ENCODE results near the gene POLE3. TPM values are rescaled to one million over a fixed set of nuclear protein-coding genes. Genes with fewer than 3 reads are reported as not detected.

The POLE3 gene
- total RNA-seq, 4 donors from 2014 or later = 22.2 to 28.4 (median 26.0) TPM

- Histone ChIP-seq H3K4me1 (peaks cover 0 to 38% (median 7%) of the 10 kb centered on the region in 4 donors), H3K9me3 (no peaks in the 10 kb centered on the region), H3K4me3 (no peak overlapping the region), H3K27me3 (no peaks in the 10 kb centered on the region), H3K36me3 (peaks cover 0 to 43% (median 4%) of the 10 kb centered on the region in 3 donors), H3K27ac (peak overlapping the region in 1 of 4 donors; percentile 40)
- no peak for TF ChIP-seq CTCF (IDR thresholded peaks at IDR 0.05)
- TF ChIP-seq POLR2A (IDR thresholded peaks at IDR 0.05) = no peak
- no peak for TF ChIP-seq EP300 (IDR thresholded peaks at IDR 0.05)
- 95 to 97% methylated on average over 9 of the region's 9 CpGs for WGBS, 2 donors
- DNase-seq (ENCODE audit: low spot score in 2 of 2) = no peak
Observed at GRCh38 chr9:113395000-113395861, 15.2 kb downstream of the POLE3 start.

- H3K27me3 ChIP-seq = no peaks in the 10 kb centered on the region
- H3K4me1 ChIP-seq = peaks cover 0 to 18% (median 0%) of the 10 kb centered on the region in 4 donors
- peaks cover 0 to 63% (median 9%) of the 10 kb centered on the region in 3 donors for H3K36me3 ChIP-seq
- 42 to 61% methylated on average over 7 of the region's 7 CpGs for WGBS, 2 donors
- H3K9me3 ChIP-seq = no peaks in the 10 kb centered on the region
- DNase-seq (ENCODE audit: low spot score in 2 of 2) = no peak
- no peak overlapping the region for H3K4me3 ChIP-seq
- H3K27ac ChIP-seq = peak overlapping the region in 2 of 4 donors; percentile 28 to 43
- TF ChIP-seq POLR2A (IDR thresholded peaks at IDR 0.05) (no peak), EP300 (IDR thresholded peaks at IDR 0.05) (peak in 1 of 2 donors; percentile 34), CTCF (IDR thresholded peaks at IDR 0.05) (no peak)
Observed at GRCh38 chr9:113393281-113393680, 17.2 kb downstream of the POLE3 start.

GRCh38 chr9:113391917-113392316 is 18.6 kb downstream of the POLE3 start:
- 85 to 91% methylated on average over 7 of the region's 7 CpGs for WGBS, 2 donors
- Histone ChIP-seq H3K9me3 (no peaks in the 10 kb centered on the region), H3K27me3 (no peaks in the 10 kb centered on the region), H3K27ac (peak overlapping the region in 1 of 4 donors; percentile 54), H3K4me1 (peaks cover 0 to 8% (median 0%) of the 10 kb centered on the region in 4 donors), H3K4me3 (no peak overlapping the region), H3K36me3 (peaks cover 0 to 76% (median 9%) of the 10 kb centered on the region in 3 donors)
- no peak for DNase-seq (ENCODE audit: low spot score in 2 of 2)
- TF ChIP-seq POLR2A (IDR thresholded peaks at IDR 0.05) (no peak), EP300 (IDR thresholded peaks at IDR 0.05) (no peak), CTCF (IDR thresholded peaks at IDR 0.05) (no peak)

GRCh38 chr9:113390192-113390960 is 20.1 kb downstream of the POLE3 start:
- no peaks in the 10 kb centered on the region for H3K9me3 ChIP-seq
- no peak overlapping the region for H3K4me3 ChIP-seq
- DNase-seq (ENCODE audit: low spot score in 2 of 2) = no peak
- WGBS, 2 donors = 90 to 97% methylated on average over 15 to 17 of the region's 17 CpGs
- no peak overlapping the region for H3K27ac ChIP-seq
- no peaks in the 10 kb centered on the region for H3K27me3 ChIP-seq
- TF ChIP-seq POLR2A (IDR thresholded peaks at IDR 0.05) (no peak), EP300 (IDR thresholded peaks at IDR 0.05) (no peak), CTCF (IDR thresholded peaks at IDR 0.05) (no peak)
- H3K4me1 ChIP-seq = peaks cover 0 to 5% (median 0%) of the 10 kb centered on the region in 4 donors
- peaks cover 0 to 88% (median 9%) of the 10 kb centered on the region in 3 donors for H3K36me3 ChIP-seq

All from tibial nerve (tissue), 4 donors.